ENCODE results near the gene CHRNB4. TPM values are rescaled to one million over a fixed set of nuclear protein-coding genes. Genes with fewer than 3 reads are reported as not detected.

CHRNB4 gene
- total RNA-seq, 4 donors from 2014 or later: 0.21 to 0.69 TPM; not detected in 2

DNA sequence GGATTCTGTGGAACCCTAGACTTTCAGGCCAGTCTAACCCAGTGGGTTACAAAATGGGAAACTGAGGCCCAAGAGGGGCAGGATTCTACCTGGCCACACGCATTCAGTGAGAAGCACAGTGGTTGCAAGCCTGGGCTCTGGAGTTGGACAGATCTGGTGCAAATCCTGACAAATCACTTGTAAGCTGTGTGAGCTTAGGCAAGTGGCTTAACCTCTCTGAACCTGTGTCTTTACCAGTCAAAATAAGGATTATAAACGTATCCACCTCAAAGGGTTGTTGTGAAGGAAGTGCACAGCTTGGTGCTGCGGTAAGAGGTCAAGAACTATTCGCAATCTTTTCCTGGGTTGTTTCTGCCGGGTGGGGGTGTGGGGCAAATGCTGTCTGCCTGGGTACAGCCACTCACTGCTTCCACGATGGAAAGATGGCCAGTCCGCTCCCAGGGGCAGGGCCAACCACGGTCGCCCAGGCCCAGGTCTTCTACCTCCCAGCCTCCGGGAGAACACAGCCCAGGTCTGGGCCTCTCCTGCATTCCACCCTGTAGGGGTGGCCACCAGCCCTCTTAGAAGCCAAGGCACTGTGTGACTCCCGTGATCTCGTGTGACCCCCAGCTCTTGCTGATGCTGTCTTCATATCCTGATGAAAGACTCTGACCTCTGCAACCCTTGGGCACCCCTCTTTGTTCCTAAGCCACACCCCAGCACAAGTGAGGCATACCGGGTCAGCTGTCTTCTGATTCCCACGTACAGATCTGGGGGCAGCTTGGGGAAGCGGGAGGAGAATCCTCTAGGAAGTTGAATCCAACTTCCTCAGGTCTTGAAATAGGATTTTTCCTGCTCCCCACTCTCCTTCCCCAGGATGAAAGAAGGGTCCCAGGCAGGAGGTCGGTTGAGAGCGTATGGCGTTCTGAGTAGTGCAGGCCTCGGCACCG is 21.7 kb downstream of the CHRNB4 start:
- TF ChIP-seq, protein P1, sequence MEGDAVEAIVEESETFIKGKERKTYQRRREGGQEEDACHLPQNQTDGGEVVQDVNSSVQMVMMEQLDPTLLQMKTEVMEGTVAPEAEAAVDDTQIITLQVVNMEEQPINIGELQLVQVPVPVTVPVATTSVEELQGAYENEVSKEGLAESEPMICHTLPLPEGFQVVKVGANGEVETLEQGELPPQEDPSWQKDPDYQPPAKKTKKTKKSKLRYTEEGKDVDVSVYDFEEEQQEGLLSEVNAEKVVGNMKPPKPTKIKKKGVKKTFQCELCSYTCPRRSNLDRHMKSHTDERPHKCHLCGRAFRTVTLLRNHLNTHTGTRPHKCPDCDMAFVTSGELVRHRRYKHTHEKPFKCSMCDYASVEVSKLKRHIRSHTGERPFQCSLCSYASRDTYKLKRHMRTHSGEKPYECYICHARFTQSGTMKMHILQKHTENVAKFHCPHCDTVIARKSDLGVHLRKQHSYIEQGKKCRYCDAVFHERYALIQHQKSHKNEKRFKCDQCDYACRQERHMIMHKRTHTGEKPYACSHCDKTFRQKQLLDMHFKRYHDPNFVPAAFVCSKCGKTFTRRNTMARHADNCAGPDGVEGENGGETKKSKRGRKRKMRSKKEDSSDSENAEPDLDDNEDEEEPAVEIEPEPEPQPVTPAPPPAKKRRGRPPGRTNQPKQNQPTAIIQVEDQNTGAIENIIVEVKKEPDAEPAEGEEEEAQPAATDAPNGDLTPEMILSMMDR (IDR thresholded peaks at IDR 0.05): no peak
- no peak for TF ChIP-seq POLR2A (IDR thresholded peaks at IDR 0.05)
- H3K4me3 ChIP-seq: no peak overlapping the region
- H3K36me3 ChIP-seq: no peaks in the 10 kb centered on the region
- intact Hi-C loops (cut with DNase I; ENCODE audit: low total_unique reads): loop anchor here (5.0 kb wide), 1 partner anchor 88 kb away; no protein-coding TSS in a partner anchor
- no peaks in the 10 kb centered on the region for H3K9me3 ChIP-seq
- peaks cover 0 to 4% of the 10 kb centered on the region in 2 donors for H3K4me1 ChIP-seq
- H3K27ac ChIP-seq: peak overlapping the region in 1 of 2 donors; percentile 29
- DNase-seq: no peak
- peaks cover 5 to 15% of the 10 kb centered on the region in 2 donors for H3K27me3 ChIP-seq

DNA sequence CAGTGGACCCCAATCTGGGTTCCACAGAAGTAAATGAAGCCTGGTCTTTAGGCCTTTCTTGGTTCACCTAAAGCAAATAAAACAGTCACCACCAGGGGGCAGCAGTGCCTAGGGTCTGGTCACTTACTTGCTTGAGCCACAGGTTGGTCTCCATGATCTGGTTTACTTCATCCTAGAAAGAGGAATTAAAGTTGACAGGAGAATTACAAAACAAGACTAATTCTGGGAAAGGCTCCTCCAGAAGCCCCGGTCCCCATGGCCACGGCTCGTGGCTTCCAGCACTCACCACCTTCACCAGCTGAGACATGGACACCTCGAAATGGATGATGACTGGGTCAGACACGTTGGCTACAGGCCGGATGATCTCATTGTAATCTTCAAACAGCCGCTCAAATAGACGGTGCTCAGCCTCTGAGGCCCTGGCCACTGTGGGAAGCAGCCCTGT is 22.5 kb downstream of the CHRNB4 start:
- no peak overlapping the region for H3K4me3 ChIP-seq
- DNase-seq: peak; percentile 85 to 95
- H3K4me1 ChIP-seq: peaks cover 0 to 4% of the 10 kb centered on the region in 2 donors
- no peaks in the 10 kb centered on the region for H3K36me3 ChIP-seq
- TF ChIP-seq POLR2A (IDR thresholded peaks at IDR 0.05): no peak
- TF ChIP-seq, protein P1 (IDR thresholded peaks at IDR 0.05): peak; percentile 84 to 90 (median 88)
- peak overlapping the region in 1 of 2 donors; percentile 29 for H3K27ac ChIP-seq
- intact Hi-C loops (cut with DNase I; ENCODE audit: low total_unique reads): loop anchor here (5.0 kb wide), 1 partner anchor 89 kb away; no protein-coding TSS in a partner anchor
- H3K27me3 ChIP-seq: peaks cover 5 to 15% of the 10 kb centered on the region in 2 donors
- H3K9me3 ChIP-seq: no peaks in the 10 kb centered on the region

DNA sequence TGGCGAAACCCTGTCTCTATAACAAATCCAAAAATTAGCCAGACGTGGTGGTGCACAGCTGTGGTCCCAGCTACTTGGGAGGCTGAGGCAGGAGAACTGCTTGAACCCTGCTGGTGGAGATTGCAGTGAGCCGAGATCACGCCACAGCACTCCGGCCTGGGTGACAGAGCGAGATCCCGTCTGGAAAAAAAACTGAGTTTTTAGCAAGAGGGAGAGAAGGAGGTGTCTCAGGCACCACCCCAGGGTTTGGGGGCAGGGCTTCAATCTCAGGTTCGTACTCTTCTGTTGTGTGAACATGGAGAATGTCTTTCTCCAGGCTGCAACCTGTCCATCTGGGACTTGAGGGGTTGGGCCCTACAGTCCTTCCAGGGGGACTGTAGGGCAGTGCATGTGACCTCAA is 22.9 kb downstream of the CHRNB4 start:
- Histone ChIP-seq H3K4me3 (no peak overlapping the region), H3K4me1 (peaks cover 0 to 4% of the 10 kb centered on the region in 2 donors), H3K9me3 (no peaks in the 10 kb centered on the region), H3K27me3 (peaks cover 5 to 15% of the 10 kb centered on the region in 2 donors), H3K27ac (no peak overlapping the region), H3K36me3 (no peaks in the 10 kb centered on the region)
- DNase-seq: no peak
- intact Hi-C loops (cut with DNase I; ENCODE audit: low total_unique reads): loop anchor here (5.0 kb wide), 1 partner anchor 89 kb away; no protein-coding TSS in a partner anchor
- TF ChIP-seq, protein P1 (IDR thresholded peaks at IDR 0.05): no peak
- no peak for TF ChIP-seq POLR2A (IDR thresholded peaks at IDR 0.05)

DNA sequence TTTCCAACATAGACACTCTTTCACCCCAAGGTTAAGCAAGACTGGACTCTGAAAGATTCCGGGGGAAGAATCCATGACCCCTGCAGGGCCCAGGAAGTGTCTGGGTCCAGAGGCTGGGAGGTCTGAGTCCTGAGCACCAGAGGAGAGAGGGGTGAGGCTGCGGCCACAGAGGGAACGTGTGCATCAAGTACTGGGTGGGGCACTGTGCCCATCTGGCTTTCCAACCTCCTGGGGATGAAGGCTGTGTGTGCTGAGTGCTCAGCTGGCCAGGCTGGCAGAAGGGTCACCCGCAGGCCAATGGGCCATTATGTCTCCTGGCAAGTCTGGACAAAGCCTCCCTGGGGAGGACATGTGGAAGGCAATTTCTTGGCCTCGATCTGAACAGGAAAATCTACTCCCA is 23.5 kb downstream of the CHRNB4 start:
- DNase-seq: no peak
- intact Hi-C loops (cut with DNase I; ENCODE audit: low total_unique reads): loop anchor here (5.0 kb wide), 1 partner anchor 90 kb away; no protein-coding TSS in a partner anchor
- no peak for TF ChIP-seq POLR2A (IDR thresholded peaks at IDR 0.05)
- TF ChIP-seq, protein P1 (IDR thresholded peaks at IDR 0.05): no peak
- peaks cover 0 to 4% of the 10 kb centered on the region in 2 donors for H3K4me1 ChIP-seq
- no peak overlapping the region for H3K4me3 ChIP-seq
- no peaks in the 10 kb centered on the region for H3K36me3 ChIP-seq
- no peaks in the 10 kb centered on the region for H3K9me3 ChIP-seq
- peaks cover 5 to 15% of the 10 kb centered on the region in 2 donors for H3K27me3 ChIP-seq
- H3K27ac ChIP-seq: no peak overlapping the region

DNA sequence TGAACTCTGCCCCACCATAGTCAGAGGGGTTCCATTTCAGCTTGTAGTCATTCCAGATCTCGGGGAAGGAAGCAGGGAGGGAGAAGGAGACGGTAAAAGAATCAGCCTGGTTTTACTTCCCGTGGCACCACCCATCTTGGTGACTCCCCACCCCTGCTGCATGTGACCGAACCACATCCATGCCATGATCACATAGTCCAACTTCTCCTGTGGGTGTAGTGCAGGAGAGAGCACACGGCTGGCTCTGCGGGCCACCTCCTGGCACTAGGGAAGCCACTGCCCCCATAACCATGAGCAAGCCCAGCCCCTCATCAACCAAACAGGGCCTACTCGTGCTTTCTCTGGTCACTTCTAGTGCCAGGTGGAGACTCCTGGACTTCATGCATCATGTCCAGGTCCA is 23.9 kb downstream of the CHRNB4 start:
- peaks cover 5 to 15% of the 10 kb centered on the region in 2 donors for H3K27me3 ChIP-seq
- H3K9me3 ChIP-seq: no peaks in the 10 kb centered on the region
- no peak overlapping the region for H3K4me3 ChIP-seq
- TF ChIP-seq POLR2A (IDR thresholded peaks at IDR 0.05): no peak
- TF ChIP-seq, protein P1 (IDR thresholded peaks at IDR 0.05): no peak
- no peak overlapping the region for H3K27ac ChIP-seq
- intact Hi-C loops (cut with DNase I; ENCODE audit: low total_unique reads): loop anchor here (5.0 kb wide), 1 partner anchor 90 kb away; no protein-coding TSS in a partner anchor
- peaks cover 0 to 4% of the 10 kb centered on the region in 2 donors for H3K4me1 ChIP-seq
- no peak for DNase-seq
- H3K36me3 ChIP-seq: no peaks in the 10 kb centered on the region
